IPS-20b (cell line): ENCODE data around the gene ARHGAP6.

Source experiments
- H3K27ac ChIP-seq: one replicate; pipeline ENCODE4 v1.5.1; 2013; ENCODE audit warnings: low read length
- H3K27me3 ChIP-seq: 2 replicates; pipeline ENCODE4 v1.6.1; 2013; ENCODE audit warnings: mild to moderate bottlenecking, low read length, inconsistent platforms; ENCODE audit not compliant: insufficient read depth
- H3K36me3 ChIP-seq: 2 replicates; pipeline ENCODE4 v1.6.1; 2013; ENCODE audit warnings: low read depth, mild to moderate bottlenecking, inconsistent platforms, low read length, moderate library complexity; ENCODE audit not compliant: insufficient read depth
- H3K4me1 ChIP-seq: 2 replicates; pipeline ENCODE4 v1.6.1; 2013; ENCODE audit warnings: mild to moderate bottlenecking, control low read depth, inconsistent platforms, low read length, moderate library complexity; ENCODE audit not compliant: insufficient read depth
- H3K4me3 ChIP-seq: 2 replicates; pipeline ENCODE4 v1.5.1; 2013; ENCODE audit warnings: mild to moderate bottlenecking, low read length, inconsistent platforms
- H3K9ac ChIP-seq: 2 replicates; pipeline ENCODE4 v1.6.1; 2013; ENCODE audit warnings: low read depth, mild to moderate bottlenecking, inconsistent platforms, low read length, moderate library complexity
- H3K9me3 ChIP-seq: 2 replicates; pipeline ENCODE4 v1.6.1; 2013; ENCODE audit warnings: mild to moderate bottlenecking, low read depth, low read length, inconsistent platforms; ENCODE audit not compliant: insufficient read depth

ARHGAP6 gene

GRCh38 chrX:11296051-11296450 lies 369.7 kb downstream of the ARHGAP6 start:
- Histone ChIP-seq H3K4me3 (no peak overlapping the region), H3K27ac (no peak overlapping the region), H3K27me3 (no peaks in the 10 kb centered on the region), H3K4me1 (no peaks in the 10 kb centered on the region), H3K9me3 (no peaks in the 10 kb centered on the region), H3K9ac (no peak overlapping the region), H3K36me3 (no peaks in the 10 kb centered on the region)

GRCh38 chrX:11293113-11293512 lies 372.6 kb downstream of the ARHGAP6 start, which contains the start of gene AMELX:
Gene AMELX (plus strand): TSS chrX:11293413. CDS start chrX:11294789, 1,376 bp downstream.
- no peaks in the 10 kb centered on the region for H3K27me3 ChIP-seq
- H3K9ac ChIP-seq = no peak within 1 kb of the TSS
- H3K9me3 ChIP-seq = no peaks in the 10 kb centered on the region
- H3K36me3 ChIP-seq = no peaks in the 10 kb centered on the region
- no peaks in the 10 kb centered on the region for H3K4me1 ChIP-seq
- H3K27ac ChIP-seq = no peak within 1 kb of the TSS
- no peak within 1 kb of the TSS for H3K4me3 ChIP-seq

GRCh38 chrX:11290416-11291102 lies 375.2 kb downstream of the ARHGAP6 start:
- Histone ChIP-seq H3K4me1 (no peaks in the 10 kb centered on the region), H3K9ac (no peak overlapping the region), H3K27ac (no peak overlapping the region), H3K9me3 (no peaks in the 10 kb centered on the region), H3K27me3 (no peaks in the 10 kb centered on the region), H3K36me3 (no peaks in the 10 kb centered on the region), H3K4me3 (no peak overlapping the region)

- Histone ChIP-seq H3K27me3 (no peaks in the 10 kb centered on the region), H3K27ac (no peak overlapping the region), H3K9me3 (no peaks in the 10 kb centered on the region), H3K9ac (no peak overlapping the region), H3K36me3 (no peaks in the 10 kb centered on the region), H3K4me1 (no peaks in the 10 kb centered on the region), H3K4me3 (no peak overlapping the region)
These were observed 378.2 kb downstream of the ARHGAP6 start for GRCh38 chrX:11287505-11287904.

- H3K27ac ChIP-seq = no peak overlapping the region
- no peaks in the 10 kb centered on the region for H3K36me3 ChIP-seq
- H3K4me1 ChIP-seq = no peaks in the 10 kb centered on the region
- H3K9me3 ChIP-seq = no peaks in the 10 kb centered on the region
- no peak overlapping the region for H3K4me3 ChIP-seq
- no peak overlapping the region for H3K9ac ChIP-seq
- H3K27me3 ChIP-seq = no peaks in the 10 kb centered on the region
These were observed 380.1 kb downstream of the ARHGAP6 start for GRCh38 chrX:11285651-11286050.

- Histone ChIP-seq H3K27me3 (no peaks in the 10 kb centered on the region), H3K9me3 (no peaks in the 10 kb centered on the region), H3K4me1 (no peaks in the 10 kb centered on the region), H3K4me3 (no peak overlapping the region), H3K36me3 (no peaks in the 10 kb centered on the region), H3K9ac (no peak overlapping the region), H3K27ac (no peak overlapping the region)
These were observed 383.7 kb downstream of the ARHGAP6 start for GRCh38 chrX:11282043-11282442.

- Histone ChIP-seq H3K36me3 (no peaks in the 10 kb centered on the region), H3K27ac (no peak overlapping the region), H3K9ac (no peak overlapping the region), H3K4me3 (no peak overlapping the region), H3K9me3 (no peaks in the 10 kb centered on the region), H3K27me3 (no peaks in the 10 kb centered on the region), H3K4me1 (no peaks in the 10 kb centered on the region; the same call in 1 of the 2 replicates)
These were observed 392.2 kb downstream of the ARHGAP6 start for GRCh38 chrX:11273544-11273943.

GRCh38 chrX:11272863-11273262 lies 392.9 kb downstream of the ARHGAP6 start:
- Histone ChIP-seq H3K9me3 (no peaks in the 10 kb centered on the region), H3K4me1 (no peaks in the 10 kb centered on the region; the same call in 1 of the 2 replicates), H3K36me3 (no peaks in the 10 kb centered on the region), H3K4me3 (no peak overlapping the region), H3K27ac (no peak overlapping the region), H3K9ac (no peak overlapping the region), H3K27me3 (no peaks in the 10 kb centered on the region)

- Histone ChIP-seq H3K4me1 (no peaks in the 10 kb centered on the region; the same call in 1 of the 2 replicates), H3K9ac (no peak overlapping the region), H3K9me3 (no peaks in the 10 kb centered on the region), H3K27ac (no peak overlapping the region), H3K4me3 (no peak overlapping the region), H3K27me3 (no peaks in the 10 kb centered on the region), H3K36me3 (no peaks in the 10 kb centered on the region)
These were observed 393.4 kb downstream of the ARHGAP6 start for GRCh38 chrX:11272290-11272689.

- Histone ChIP-seq H3K9me3 (no peaks in the 10 kb centered on the region), H3K27me3 (no peaks in the 10 kb centered on the region), H3K4me3 (no peak overlapping the region), H3K9ac (no peak overlapping the region), H3K4me1 (no peaks in the 10 kb centered on the region; the same call in 1 of the 2 replicates), H3K27ac (no peak overlapping the region), H3K36me3 (no peaks in the 10 kb centered on the region)
These were observed 395.7 kb downstream of the ARHGAP6 start for GRCh38 chrX:11269996-11270395.

GRCh38 chrX:11269006-11269405 lies 396.7 kb downstream of the ARHGAP6 start:
- Histone ChIP-seq H3K27me3 (no peaks in the 10 kb centered on the region), H3K9ac (no peak overlapping the region), H3K4me1 (no peaks in the 10 kb centered on the region; the same call in 1 of the 2 replicates), H3K27ac (no peak overlapping the region), H3K36me3 (no peaks in the 10 kb centered on the region), H3K4me3 (no peak overlapping the region), H3K9me3 (no peaks in the 10 kb centered on the region)

- Histone ChIP-seq H3K9ac (no peak overlapping the region), H3K27me3 (no peaks in the 10 kb centered on the region), H3K9me3 (no peaks in the 10 kb centered on the region), H3K4me3 (no peak overlapping the region), H3K27ac (no peak overlapping the region), H3K4me1 (no peaks in the 10 kb centered on the region; the same call in 1 of the 2 replicates), H3K36me3 (no peaks in the 10 kb centered on the region)
These were observed 398.3 kb downstream of the ARHGAP6 start for GRCh38 chrX:11267425-11267824.
